GM12878 (cell line): ENCODE results near the gene CLEC2A. TPM values are rescaled to one million over a fixed set of nuclear protein-coding genes. Genes with fewer than 3 reads are reported as not detected.

Source experiments
- ATAC-seq: fragments of 200-7000 bp; cut with Tn5 transposase; 3 replicates; pipeline ENCODE4 v1.9.1; 2020; ENCODE audit warnings: mild to moderate bottlenecking, moderate library complexity
- BruUV-seq: library from RNA; stranded (reverse); fragments of 400-500 nt; replicated peaks from 2 replicates; lab custom pipeline; 2021; lab: Mats Ljungman, UMichigan
- CTCF ChIA-PET: fragments of 300-600 bp; sonication (Branson Sonifier 250); formaldehyde crosslinking; extraction: SDS; loops from one replicate; lab custom pipeline; 2021; ENCODE audit warnings: inconsistent platforms; lab: Yijun Ruan, JAX
- POLR2A ChIA-PET: fragments of 350-600 bp; formaldehyde crosslinking; extraction: SDS; loops from one replicate; lab custom pipeline; 2021; ENCODE audit warnings: inconsistent platforms; lab: Charles Lee
- RAD21 ChIA-PET: fragments of 300-600 bp; sonication (Branson Sonifier 250); formaldehyde crosslinking; loops from one replicate; lab custom pipeline; 2023; ENCODE audit warnings: antibody characterized with exemption; ENCODE audit not compliant: unreplicated experiment; lab: Charles Lee
- SMC1A ChIA-PET: fragments of 300-600 bp; sonication (Branson Sonifier 250); formaldehyde crosslinking; loops from one replicate; lab custom pipeline; 2023; ENCODE audit not compliant: unreplicated experiment, uncharacterized antibody; lab: Charles Lee
- DNase-seq: peaks from one replicate; pipeline ENCODE4 v3.0.0-alpha.2; 2011; ENCODE audit warnings: low read depth, low spot score
- FAIRE-seq: peaks from 3 replicates; lab custom pipeline; 2011; peaks lifted over from hg19 to GRCh38; lab: Jason Lieb, UNC
- H2AFZ ChIP-seq: 2 replicates; pipeline ENCODE4 v1.6.0; 2011; ENCODE audit warnings: low read depth, low read length, control low read depth; ENCODE audit not compliant: control insufficient read depth
- H3K27ac ChIP-seq: 2 replicates; pipeline ENCODE4 v1.5.1; 2011; ENCODE audit warnings: control low read depth; ENCODE audit not compliant: control insufficient read depth, insufficient read depth
- H3K27me3 ChIP-seq, 2 experiments: replicated peaks in 1 of 2; 2 replicates each; pipeline versions ENCODE4 v1.6.0 to v1.6.1; 2011; ENCODE audit warnings: low read length in 1 of 2; ENCODE audit not compliant: control insufficient read depth in 2 of 2, insufficient read depth in 2 of 2
- H3K36me3 ChIP-seq, 2 experiments: 2 replicates each; pipeline ENCODE4 v1.5.1; 2011; ENCODE audit warnings: low read length in 1 of 2; ENCODE audit not compliant: control insufficient read depth in 2 of 2, insufficient read depth in 2 of 2
- H3K4me1 ChIP-seq: 2 replicates; pipeline ENCODE4 v1.6.1; 2011; ENCODE audit warnings: mild to moderate bottlenecking, low read length, moderate library complexity, mixed read lengths; ENCODE audit not compliant: control insufficient read depth, insufficient read depth
- H3K4me2 ChIP-seq: 2 replicates; pipeline ENCODE4 v1.6.0; 2011; ENCODE audit warnings: control low read depth; ENCODE audit not compliant: control insufficient read depth, insufficient read depth
- H3K4me3 ChIP-seq: fragments of 200-600 bp; sonication (generic); 2 replicates; pipeline ENCODE4 v1.5.1; 2016
- H3K79me2 ChIP-seq: 2 replicates; pipeline ENCODE4 v1.6.0; 2011; ENCODE audit warnings: low read length; ENCODE audit not compliant: control insufficient read depth, insufficient read depth
- H3K9ac ChIP-seq: 2 replicates; pipeline ENCODE4 v1.8.0; 2011; ENCODE audit warnings: low read length, control low read depth, mixed read lengths; ENCODE audit not compliant: control insufficient read depth, insufficient read depth
- H3K9me3 ChIP-seq: replicated peaks from 3 replicates; pipeline ENCODE4 v1.5.1; 2011; ENCODE audit warnings: mild to moderate bottlenecking, low read length; ENCODE audit not compliant: control insufficient read depth, insufficient read depth
- H4K20me1 ChIP-seq: 2 replicates; pipeline ENCODE4 v1.6.0; 2011; ENCODE audit not compliant: control insufficient read depth, insufficient read depth
- BRCA1 ChIP-seq: IDR thresholded peaks from 2 replicates; pipeline ENCODE4 v1.6.1; 2011; ENCODE audit warnings: low read depth, low read length, improper control_type of control experiment
- CBX5 ChIP-seq: sonication (generic); IDR thresholded peaks from 2 replicates; pipeline ENCODE4 v1.6.1; 2016; ENCODE audit warnings: low read depth, moderate library complexity, mild to moderate bottlenecking, inconsistent platforms
- DPF2 ChIP-seq: fragments of 450-650 bp; IDR thresholded peaks from 2 replicates; pipeline ENCODE4 v1.6.1; 2017; ENCODE audit warnings: mild to moderate bottlenecking
- HDAC6 ChIP-seq: fragments of 200-600 bp; sonication (generic); IDR thresholded peaks from one replicate; pipeline ENCODE4 v1.8.0; 2017; ENCODE audit warnings: antibody characterized with exemption; ENCODE audit not compliant: unreplicated experiment
- KDM1A ChIP-seq: fragments of 200-600 bp; sonication (generic); IDR thresholded peaks from 2 replicates; pipeline ENCODE4 v1.6.1; 2016; ENCODE audit warnings: borderline replicate concordance
- MEF2A ChIP-seq: IDR thresholded peaks from 2 replicates; pipeline ENCODE4 v1.6.1; 2011; ENCODE audit warnings: low read depth, mild to moderate bottlenecking, low read length, moderate library complexity; ENCODE audit not compliant: insufficient read depth
- MTA2 ChIP-seq: fragments of 450-650 bp; IDR thresholded peaks from 2 replicates; pipeline ENCODE4 v1.6.1; 2016; ENCODE audit warnings: low read depth, mild to moderate bottlenecking, moderate library complexity
- NBN ChIP-seq: fragments of 450-650 bp; IDR thresholded peaks from 2 replicates; pipeline ENCODE4 v1.6.1; 2016
- NFIC ChIP-seq: IDR thresholded peaks from 2 replicates; pipeline ENCODE4 v1.6.1; 2012; ENCODE audit warnings: low read depth, mild to moderate bottlenecking, inconsistent platforms, low read length, moderate library complexity
- RELB ChIP-seq: fragments of 450-650 bp; IDR thresholded peaks from 2 replicates; pipeline ENCODE4 v1.6.1; 2017; ENCODE audit warnings: low read depth, mild to moderate bottlenecking, moderate library complexity
- REST ChIP-seq: IDR thresholded peaks from 2 replicates; pipeline ENCODE4 v1.6.1; 2012; ENCODE audit warnings: mild to moderate bottlenecking, low read depth, low read length
- SIN3A ChIP-seq: IDR thresholded peaks from 2 replicates; pipeline ENCODE4 v1.6.1; 2012; ENCODE audit warnings: low read depth, low read length, improper control_type of control experiment
- SPI1 ChIP-seq: IDR thresholded peaks from 2 replicates; pipeline ENCODE4 v1.6.1; 2011; ENCODE audit warnings: low read depth, mild to moderate bottlenecking, low read length, moderate library complexity, borderline replicate concordance; ENCODE audit not compliant: insufficient read depth
- ZNF274 ChIP-seq: IDR thresholded peaks from one replicate; pipeline ENCODE4 v1.8.0; 2011; ENCODE audit not compliant: insufficient read length, insufficient read depth
- ZZZ3 ChIP-seq: IDR thresholded peaks from 2 replicates; pipeline ENCODE4 v1.6.1; 2011; ENCODE audit warnings: low read depth; ENCODE audit not compliant: control insufficient read depth, insufficient read length
- WGBS: methylation state at CpG from one replicate; pipeline ENCODE4 v1.1.6; 2016; ENCODE audit warnings: low lambda C conversion rate; ENCODE audit not compliant: insufficient replicate concordance, insufficient coverage; ENCODE audit errors: missing lambda C conversion rate; 5-methylcytosine and 5-hydroxymethylcytosine counted together
- in situ Hi-C: fragments of 300-500 bp; cut with MboI; formaldehyde crosslinking; loops from 9 replicates; pipeline ENCODE4 v1.14.3; 2018; ENCODE audit warnings: mixed read lengths
- intact Hi-C: fragments of 100-400 bp; cut with micrococcal nuclease; formaldehyde crosslinking; loops from one replicate; pipeline ENCODE4 v1.14.2; 2022; ENCODE audit not compliant: unreplicated experiment
- polyA plus RNA-seq, 11 experiments: library from polyadenylated mRNA; depleted of rRNA in 4 of 11; unstranded in 6 of 11; stranded (reverse) in 5 of 11; fragments of >200 nt; fragmentation: Nextera tagmentation in 4 of 11; fragmentation: Illumina TruSeq in 1 of 11; extraction: Ambion mirVana in 4 of 11; extraction: Trizol in 1 of 11; gene quantifications; 1 replicate in 1 of 11; 2 replicates in 10 of 11; pipeline versions ENCODE4 v1.2.1 to v1.2.3, GENCODE V29; 2011 to 2016; ENCODE audit warnings: inconsistent platforms in 2 of 11, missing spikeins in 2 of 11, low read depth in 1 of 11
- total RNA-seq, 4 experiments: library from RNA; depleted of rRNA in 3 of 4; stranded (reverse); fragments of >200 nt in 3 of 4; fragmentation: Illumina TruSeq in 1 of 4; extraction: Trizol in 1 of 4; gene quantifications; 2 replicates each; pipeline versions ENCODE4 v1.2.1 to v1.2.3, GENCODE V29; 2013 to 2021

Gene CLEC2A
- total and polyA plus RNA-seq, 10 of the 15 experiments (the other 5 are each of a cell fraction or from before 2014, with no cell fraction given), result not detected

DNA sequence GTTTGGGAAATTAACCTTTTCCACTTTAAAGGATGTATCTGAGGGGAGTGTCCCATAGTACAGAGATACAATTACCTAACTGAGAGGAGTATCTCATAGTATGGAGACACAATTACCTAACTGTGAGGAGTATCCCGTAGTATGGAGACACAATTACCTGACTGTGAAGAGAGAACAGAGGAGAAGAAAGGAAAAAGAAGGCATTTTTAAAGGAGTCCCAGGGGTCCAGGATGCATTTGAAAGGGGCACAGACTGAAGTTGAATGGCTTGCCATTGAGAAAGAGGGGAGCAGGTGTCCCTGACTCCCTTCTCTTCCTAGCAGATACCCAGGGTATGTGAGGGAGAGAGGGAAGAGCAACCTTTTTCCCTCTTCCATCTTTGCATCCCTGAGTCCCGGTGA lies 33.0 kb downstream of the CLEC2A start:
- Histone ChIP-seq H3K9ac (no peak overlapping the region), H2AFZ (no peak overlapping the region), H3K36me3 (no peaks in the 10 kb centered on the region), H3K4me3 (no peak overlapping the region), H3K79me2 (no peaks in the 10 kb centered on the region), H3K27me3 (no peaks in the 10 kb centered on the region), H3K9me3 (peaks cover 1% of the 10 kb centered on the region), H4K20me1 (no peaks in the 10 kb centered on the region), H3K27ac (no peak overlapping the region), H3K4me2 (no peak overlapping the region), H3K4me1 (no peaks in the 10 kb centered on the region)
- intact Hi-C loops, result no loop called here
- CTCF ChIA-PET, result no interaction called here
- TF ChIP-seq REST, result no peak
- no peak for TF ChIP-seq NBN
- no peak for TF ChIP-seq MEF2A
- TF ChIP-seq CBX5, result no peak
- no peak for TF ChIP-seq HDAC6
- TF ChIP-seq ZZZ3, result no peak
- TF ChIP-seq KDM1A, result no peak
- no peak for TF ChIP-seq DPF2
- TF ChIP-seq ZNF274, result no peak
- no peak for TF ChIP-seq BRCA1
- TF ChIP-seq SPI1, result no peak
- no peak for TF ChIP-seq NFIC
- no peak for TF ChIP-seq RELB
- TF ChIP-seq SIN3A, result no peak
- no peak for TF ChIP-seq MTA2
- FAIRE-seq (no peak), ATAC-seq (no peak), DNase-seq (no peak)
- no TSS peak for BruUV-seq
- POLR2A ChIA-PET, result no interaction called here
- SMC1A ChIA-PET, result no interaction called here
- WGBS, result 90% methylated on average over 2 of the region's 2 CpGs
- in situ Hi-C loops, result no loop called here
- RAD21 ChIA-PET, result no interaction called here
